IMR-90 (cell line): ENCODE data around the gene PAQR7.

Experiments
- BHLHE40 ChIP-seq: fragments of 150-350 bp; IDR thresholded peaks from 2 replicates; pipeline ENCODE4 v1.6.1; 2016; ENCODE audit warnings: mild to moderate bottlenecking, low read depth, low read length
- CEBPB ChIP-seq: IDR thresholded peaks from 2 replicates; pipeline ENCODE4 v1.6.1; 2012; ENCODE audit warnings: low read depth, low read length, improper control_type of control experiment
- CTCF ChIP-seq: conservative IDR thresholded peaks from 2 replicates; pipeline ENCODE4 v1.5.1; 2012; ENCODE audit warnings: mild to moderate bottlenecking, low read depth, low read length, improper control_type of control experiment
- FOS ChIP-seq: fragments of 150-350 bp; IDR thresholded peaks from 2 replicates; pipeline ENCODE4 v1.6.1; 2016; ENCODE audit warnings: low read depth, low read length
- MAFK ChIP-seq: IDR thresholded peaks from 2 replicates; pipeline ENCODE4 v1.6.1; 2012; ENCODE audit warnings: low read depth, low read length, improper control_type of control experiment
- MAZ ChIP-seq: IDR thresholded peaks from 2 replicates; pipeline ENCODE4 v1.6.1; 2012; ENCODE audit warnings: low read depth, mild to moderate bottlenecking, low read length, improper control_type of control experiment, moderate library complexity, borderline replicate concordance
- MXI1 ChIP-seq: IDR thresholded peaks from 2 replicates; pipeline ENCODE4 v1.6.1; 2012; ENCODE audit warnings: low read depth, mild to moderate bottlenecking, low read length, moderate library complexity, borderline replicate concordance
- NFE2L2 ChIP-seq: fragments of 150-350 bp; IDR thresholded peaks from 2 replicates; pipeline ENCODE4 v1.6.1; 2016; ENCODE audit warnings: low read depth, mild to moderate bottlenecking, low read length
- POLR2A ChIP-seq: IDR thresholded peaks from 2 replicates; pipeline ENCODE4 v1.6.1; 2012; ENCODE audit warnings: mild to moderate bottlenecking, low read depth, low read length
- RAD21 ChIP-seq: IDR thresholded peaks from 2 replicates; pipeline ENCODE4 v1.6.1; 2012; ENCODE audit warnings: low read length, improper control_type of control experiment
- RCOR1 ChIP-seq: IDR thresholded peaks from 2 replicates; pipeline ENCODE4 v1.6.1; 2012; ENCODE audit warnings: mild to moderate bottlenecking, low read length, improper control_type of control experiment; ENCODE audit not compliant: insufficient replicate concordance
- RFX5 ChIP-seq: IDR thresholded peaks from 2 replicates; pipeline ENCODE4 v1.8.0; 2012; ENCODE audit warnings: low read depth, mild to moderate bottlenecking, low read length, moderate library complexity
- SMC3 ChIP-seq: fragments of 150-350 bp; IDR thresholded peaks from 2 replicates; pipeline ENCODE4 v1.6.1; 2016; ENCODE audit warnings: low read depth, mild to moderate bottlenecking, antibody characterized with exemption, low read length, moderate library complexity
- TF ChIP-seq, protein P1 (sequence below): fragments of 150-350 bp; IDR thresholded peaks from 2 replicates; pipeline ENCODE4 v1.6.1; 2017; ENCODE audit warnings: mild to moderate bottlenecking, antibody characterized with exemption, low read length, low read depth

DNA sequence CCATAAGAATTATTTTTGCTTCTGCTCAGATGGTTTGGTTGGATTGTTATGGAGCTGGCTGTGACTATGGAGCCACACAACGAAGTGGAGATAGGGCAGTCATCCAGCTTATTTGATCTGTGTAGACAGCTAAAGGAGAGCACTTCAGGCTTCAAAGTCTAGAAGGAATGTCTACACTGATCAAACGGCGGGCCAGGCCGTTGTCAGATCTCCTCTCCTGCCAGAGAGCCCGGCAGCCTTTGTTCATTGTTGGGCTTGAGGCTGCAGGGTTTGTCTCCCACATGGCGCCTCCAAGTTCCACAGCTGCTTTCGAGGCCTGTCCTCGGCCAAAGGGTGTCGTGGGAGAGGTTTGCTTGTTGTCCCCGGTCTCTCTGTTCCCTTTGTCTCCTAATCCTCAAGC, 33.5 kb upstream of the PAQR7 start:
- no peak for TF ChIP-seq CTCF
- no peak for TF ChIP-seq POLR2A
- TF ChIP-seq RCOR1, result no peak
- TF ChIP-seq FOS, result no peak
- TF ChIP-seq RAD21, result no peak
- TF ChIP-seq, protein P1, sequence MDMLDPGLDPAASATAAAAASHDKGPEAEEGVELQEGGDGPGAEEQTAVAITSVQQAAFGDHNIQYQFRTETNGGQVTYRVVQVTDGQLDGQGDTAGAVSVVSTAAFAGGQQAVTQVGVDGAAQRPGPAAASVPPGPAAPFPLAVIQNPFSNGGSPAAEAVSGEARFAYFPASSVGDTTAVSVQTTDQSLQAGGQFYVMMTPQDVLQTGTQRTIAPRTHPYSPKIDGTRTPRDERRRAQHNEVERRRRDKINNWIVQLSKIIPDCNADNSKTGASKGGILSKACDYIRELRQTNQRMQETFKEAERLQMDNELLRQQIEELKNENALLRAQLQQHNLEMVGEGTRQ, result no peak
- no peak for TF ChIP-seq BHLHE40
- TF ChIP-seq RFX5, result no peak
- TF ChIP-seq MAZ, result no peak
- no peak for TF ChIP-seq MXI1
- TF ChIP-seq NFE2L2, result no peak
- no peak for TF ChIP-seq MAFK
- TF ChIP-seq SMC3, result no peak
- TF ChIP-seq CEBPB, result no peak
